Neutrophil (primary cell): ENCODE results near the gene PLEKHN1.

Source experiments
- H3K27ac ChIP-seq: fragments of 200-600 bp; sonication (generic); 2 replicates; pipeline ENCODE4 v1.5.1; 2016; ENCODE audit warnings: mild to moderate bottlenecking, moderate library complexity
- H3K27me3 ChIP-seq: fragments of 200-600 bp; sonication (generic); 2 replicates; pipeline ENCODE4 v1.6.0; 2016; ENCODE audit warnings: mild to moderate bottlenecking
- H3K36me3 ChIP-seq: fragments of 200-600 bp; sonication (generic); 2 replicates; pipeline ENCODE4 v1.5.1; 2017
- H3K4me1 ChIP-seq, 2 experiments: fragments of 200-600 bp in 1 of 2; sonication (generic) in 1 of 2; 1 replicate in 1 of 2; 2 replicates in 1 of 2; pipeline versions ENCODE4 v1.5.1 to v1.6.1; 2013 to 2016; ENCODE audit warnings: low read depth in 1 of 2, low read length in 1 of 2, mild to moderate bottlenecking in 1 of 2, moderate library complexity in 1 of 2; ENCODE audit not compliant: control insufficient read depth in 1 of 2, insufficient read depth in 1 of 2
- H3K4me3 ChIP-seq, 2 experiments: fragments of 200-600 bp in 1 of 2; sonication (generic) in 1 of 2; 1 replicate in 1 of 2; 2 replicates in 1 of 2; pipeline ENCODE4 v1.5.1; 2013 to 2016; ENCODE audit warnings: low read depth in 1 of 2, low read length in 1 of 2, mild to moderate bottlenecking in 1 of 2, moderate library complexity in 1 of 2
- H3K9me3 ChIP-seq: fragments of 200-600 bp; sonication (generic); 2 replicates; pipeline ENCODE4 v1.5.1; 2016
- CTCF ChIP-seq: fragments of 200-600 bp; sonication (generic); IDR thresholded peaks from 2 replicates; pipeline ENCODE4 v1.5.1; 2016; ENCODE audit warnings: antibody characterized with exemption

PLEKHN1 gene

DNA sequence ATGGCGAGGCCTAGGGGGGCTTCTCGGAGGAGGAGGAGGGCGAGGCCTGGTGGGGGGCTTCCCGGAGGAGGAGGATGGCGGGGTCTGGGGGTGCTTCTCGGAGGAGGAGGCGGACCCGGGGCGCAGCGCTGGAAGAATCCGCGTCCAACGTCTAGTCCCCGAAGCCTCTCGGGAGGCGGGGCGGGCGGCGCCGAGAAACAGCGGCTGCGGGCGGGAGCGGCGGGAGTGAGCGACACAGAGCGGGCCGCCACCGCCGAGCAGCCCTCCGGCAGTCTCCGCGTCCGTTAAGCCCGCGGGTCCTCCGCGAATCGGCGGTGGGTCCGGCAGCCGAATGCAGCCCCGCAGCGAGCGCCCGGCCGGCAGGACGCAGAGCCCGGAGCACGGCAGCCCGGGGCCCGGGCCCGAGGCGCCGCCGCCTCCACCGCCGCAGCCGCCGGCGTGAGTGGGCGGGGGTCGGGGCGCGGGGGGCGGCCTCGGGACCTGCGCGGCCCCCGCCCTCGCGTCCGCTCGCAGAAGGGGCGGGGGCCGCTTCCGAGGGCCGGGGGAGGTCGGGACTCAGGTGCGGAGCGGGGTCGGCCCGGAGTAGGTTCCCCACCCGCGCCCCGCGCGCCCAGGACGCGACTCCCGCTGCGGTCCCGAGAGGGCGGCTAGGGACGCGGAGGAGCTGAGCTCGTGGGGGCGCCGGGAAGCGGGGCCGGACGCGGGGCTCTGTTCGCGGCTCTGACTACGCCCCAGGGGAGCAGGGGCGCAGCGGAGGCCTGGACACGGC, 5.7 kb upstream of the PLEKHN1 start, which contains the start of gene KLHL17:
Gene KLHL17 (plus strand): TSS at position 222 of the 769 bp plus-strand sequence. CDS start 110 bp downstream, at position 332.
- no peak within 1 kb of the TSS for H3K27ac ChIP-seq
- no peaks in the 10 kb centered on the region for H3K9me3 ChIP-seq
- TF ChIP-seq CTCF, result peak; percentile 10

DNA sequence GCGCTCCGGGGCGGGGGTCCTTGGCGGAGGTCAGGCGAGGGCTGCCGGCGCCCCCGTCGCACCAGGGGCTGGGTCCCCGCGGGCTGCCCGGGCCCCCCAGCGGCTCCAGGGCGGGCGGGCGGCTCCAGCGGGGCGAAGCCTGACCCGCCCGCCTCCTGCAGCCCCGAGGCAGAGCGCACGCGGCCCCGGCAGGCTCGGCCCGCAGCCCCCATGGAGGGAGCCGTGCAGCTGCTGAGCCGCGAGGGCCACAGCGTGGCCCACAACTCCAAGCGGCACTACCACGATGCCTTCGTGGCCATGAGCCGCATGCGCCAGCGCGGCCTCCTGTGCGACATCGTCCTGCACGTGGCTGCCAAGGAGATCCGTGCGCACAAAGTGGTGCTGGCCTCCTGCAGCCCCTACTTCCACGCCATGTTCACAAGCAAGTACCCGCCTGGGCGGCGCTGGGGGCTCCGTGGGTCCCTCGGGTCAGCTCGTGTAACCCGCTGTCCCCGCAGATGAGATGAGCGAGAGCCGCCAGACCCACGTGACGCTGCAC, 5.1 kb upstream of the PLEKHN1 start:
- Histone ChIP-seq H3K36me3 (no peaks in the 10 kb centered on the region), H3K4me1 (peaks cover 28 to 29% of the 10 kb centered on the region in 2 experiments), H3K27ac (no peak overlapping the region), H3K9me3 (no peaks in the 10 kb centered on the region), H3K4me3 (peak overlapping the region; percentile 63 to 100), H3K27me3 (peaks cover 52% of the 10 kb centered on the region)
- no peak for TF ChIP-seq CTCF

More for the DNA sequence above, 5.7 kb upstream of the PLEKHN1 start, which contains the start of gene KLHL17:
- H3K4me1 ChIP-seq, result peaks cover 30 to 31% of the 10 kb centered on the region in 2 experiments
- H3K4me3 ChIP-seq, result peak within 1 kb of the TSS; percentile 92 to 100
- peaks cover 46% of the 10 kb centered on the region for H3K27me3 ChIP-seq
- peaks cover 3% of the 10 kb centered on the region for H3K36me3 ChIP-seq

- H3K27ac ChIP-seq, result no peak overlapping the region
- H3K36me3 ChIP-seq, result no peaks in the 10 kb centered on the region
- no peak for TF ChIP-seq CTCF
- H3K9me3 ChIP-seq, result no peaks in the 10 kb centered on the region
- no peak overlapping the region for H3K4me3 ChIP-seq
- H3K27me3 ChIP-seq, result peaks cover 67% of the 10 kb centered on the region
- peaks cover 38% of the 10 kb centered on the region in 2 experiments for H3K4me1 ChIP-seq
Measured at GRCh38 chr1:962381-963300, 3.6 kb upstream of the PLEKHN1 start.

- no peak for TF ChIP-seq CTCF
Measured at GRCh38 chr1:963301-963651, 3.0 kb upstream of the PLEKHN1 start.

GRCh38 chr1:963746-964525, 2.3 kb upstream of the PLEKHN1 start:
- Histone ChIP-seq H3K9me3 (no peaks in the 10 kb centered on the region), H3K36me3 (no peaks in the 10 kb centered on the region), H3K4me1 (peaks cover 27 to 31% of the 10 kb centered on the region in 2 experiments), H3K27ac (no peak overlapping the region), H3K27me3 (peaks cover 79% of the 10 kb centered on the region), H3K4me3 (no peak overlapping the region)
- TF ChIP-seq CTCF, result no peak

More at GRCh38 chr1:963301-963651, 3.0 kb upstream of the PLEKHN1 start:
- Histone ChIP-seq H3K36me3 (no peaks in the 10 kb centered on the region), H3K4me1 (peaks cover 34 to 37% of the 10 kb centered on the region in 2 experiments), H3K9me3 (no peaks in the 10 kb centered on the region), H3K27ac (no peak overlapping the region), H3K4me3 (no peak overlapping the region), H3K27me3 (peaks cover 73% of the 10 kb centered on the region)
